Kidney epithelial cell (primary cell): ENCODE results near the gene PPAT. TPM values are rescaled to one million over a fixed set of nuclear protein-coding genes. Genes with fewer than 3 reads are reported as not detected.

Source experiments
- DNase-seq: peaks from one replicate; pipeline ENCODE4 v3.0.0-alpha.2; 2010; ENCODE audit warnings: low read depth
- H3K27me3 ChIP-seq: 2 replicates; pipeline ENCODE4 v1.6.0; 2011; ENCODE audit warnings: low read length; ENCODE audit not compliant: control insufficient read depth, insufficient read depth
- H3K36me3 ChIP-seq: 2 replicates; pipeline ENCODE4 v1.5.1; 2011; ENCODE audit warnings: low read length; ENCODE audit not compliant: control insufficient read depth, insufficient read depth
- H3K4me3 ChIP-seq: 2 replicates; pipeline ENCODE4 v1.5.1; 2011; ENCODE audit warnings: low read depth, mild to moderate bottlenecking, control low read depth, low read length
- total RNA-seq: library from RNA; depleted of rRNA; stranded (reverse); fragments of >200 nt; gene quantifications from 2 replicates; pipeline ENCODE4 v1.2.3, GENCODE V29; 2015
- TF ChIP-seq, protein P1 (sequence below): IDR thresholded peaks from 2 replicates; pipeline ENCODE4 v1.5.1; 2011; ENCODE audit warnings: mild to moderate bottlenecking, moderate library complexity, low read length, control low read depth, inconsistent platforms; ENCODE audit not compliant: insufficient read depth, poor library complexity, severe bottlenecking

The PPAT gene
- total RNA-seq, result 13.9 and 15.5 TPM in 2 replicates

- DNase-seq, result peak; percentile 80
- Histone ChIP-seq H3K4me3 (peak within 1 kb of the TSS; percentile 76), H3K36me3 (no peaks in the 10 kb centered on the region), H3K27me3 (no peaks in the 10 kb centered on the region)
- TF ChIP-seq, protein P1, sequence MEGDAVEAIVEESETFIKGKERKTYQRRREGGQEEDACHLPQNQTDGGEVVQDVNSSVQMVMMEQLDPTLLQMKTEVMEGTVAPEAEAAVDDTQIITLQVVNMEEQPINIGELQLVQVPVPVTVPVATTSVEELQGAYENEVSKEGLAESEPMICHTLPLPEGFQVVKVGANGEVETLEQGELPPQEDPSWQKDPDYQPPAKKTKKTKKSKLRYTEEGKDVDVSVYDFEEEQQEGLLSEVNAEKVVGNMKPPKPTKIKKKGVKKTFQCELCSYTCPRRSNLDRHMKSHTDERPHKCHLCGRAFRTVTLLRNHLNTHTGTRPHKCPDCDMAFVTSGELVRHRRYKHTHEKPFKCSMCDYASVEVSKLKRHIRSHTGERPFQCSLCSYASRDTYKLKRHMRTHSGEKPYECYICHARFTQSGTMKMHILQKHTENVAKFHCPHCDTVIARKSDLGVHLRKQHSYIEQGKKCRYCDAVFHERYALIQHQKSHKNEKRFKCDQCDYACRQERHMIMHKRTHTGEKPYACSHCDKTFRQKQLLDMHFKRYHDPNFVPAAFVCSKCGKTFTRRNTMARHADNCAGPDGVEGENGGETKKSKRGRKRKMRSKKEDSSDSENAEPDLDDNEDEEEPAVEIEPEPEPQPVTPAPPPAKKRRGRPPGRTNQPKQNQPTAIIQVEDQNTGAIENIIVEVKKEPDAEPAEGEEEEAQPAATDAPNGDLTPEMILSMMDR, result no peak
These were observed at the start of gene PPAT for GRCh38 chr4:56435140-56435926. Gene PPAT (minus strand): TSS chr4:56435615. CDS start chr4:56435477, 138 bp downstream.

DNA sequence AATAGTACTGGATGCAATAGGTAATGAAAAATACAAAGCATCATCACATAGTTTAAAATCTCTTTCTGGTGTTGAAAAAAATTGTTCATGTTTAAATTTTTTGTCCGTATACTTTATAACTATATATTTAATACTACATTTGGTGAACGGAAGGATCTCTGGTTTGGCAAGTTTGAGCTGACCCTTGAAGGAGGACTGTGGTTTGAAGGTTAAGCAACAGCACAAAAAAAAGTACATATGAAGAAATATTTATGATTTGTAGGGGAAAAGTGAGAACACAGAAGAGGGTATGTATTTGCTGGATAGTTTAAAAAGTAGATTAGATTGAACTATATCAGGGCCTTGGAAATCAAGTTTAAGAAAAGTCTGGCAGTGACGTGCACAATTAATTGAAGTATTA lies 45.3 kb upstream of the PPAT start:
- TF ChIP-seq, protein P1, result no peak
- Histone ChIP-seq H3K27me3 (no peaks in the 10 kb centered on the region), H3K4me3 (no peak overlapping the region), H3K36me3 (no peaks in the 10 kb centered on the region)
- no peak for DNase-seq

DNA sequence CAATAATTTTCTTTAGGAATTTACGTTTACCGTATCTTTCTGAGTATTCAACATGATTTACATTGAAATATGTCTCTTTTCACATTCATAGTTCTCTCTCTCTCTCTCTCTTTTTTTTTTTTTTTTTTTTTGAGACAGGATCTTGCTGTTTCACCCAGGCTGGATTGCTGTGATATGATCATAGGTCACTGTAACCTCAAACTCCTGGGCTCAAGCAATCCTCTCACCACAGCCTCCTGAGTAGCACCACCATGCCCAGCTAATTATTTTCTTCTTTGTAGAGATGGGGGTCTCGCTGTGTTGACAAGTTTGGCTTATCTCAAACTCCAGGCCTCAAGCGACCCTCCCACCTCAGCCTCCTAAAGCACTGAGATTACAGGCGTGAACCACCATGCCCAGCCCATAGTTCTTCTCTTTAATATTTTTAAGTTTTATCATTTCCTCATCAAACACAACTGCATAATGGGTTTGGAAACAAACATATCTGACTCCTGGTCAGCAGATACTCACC lies 41.8 kb upstream of the PPAT start:
- H3K4me3 ChIP-seq, result no peak overlapping the region
- TF ChIP-seq, protein P1, result no peak
- no peaks in the 10 kb centered on the region for H3K27me3 ChIP-seq
- no peak for DNase-seq
- no peaks in the 10 kb centered on the region for H3K36me3 ChIP-seq

DNA sequence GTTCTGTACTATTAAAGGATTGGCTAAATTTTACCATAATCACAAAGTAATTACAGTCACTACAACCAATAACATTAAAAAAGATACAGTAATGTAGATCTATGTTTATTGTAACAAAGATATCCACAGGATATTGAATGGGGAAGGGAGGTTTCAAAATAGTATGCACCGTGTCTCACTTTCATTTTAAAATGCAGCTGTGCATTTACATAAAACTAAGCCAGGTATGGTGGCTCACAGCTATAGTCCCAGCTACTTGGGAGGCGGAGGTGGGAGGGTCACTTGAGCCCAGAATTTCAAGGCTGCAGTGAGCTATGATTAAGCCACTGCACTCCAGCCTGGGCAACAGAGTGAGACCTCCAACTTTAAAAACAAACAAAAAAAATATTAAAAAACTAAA lies 40.5 kb upstream of the PPAT start:
- TF ChIP-seq, protein P1, result no peak
- H3K4me3 ChIP-seq, result no peak overlapping the region
- H3K36me3 ChIP-seq, result no peaks in the 10 kb centered on the region
- no peaks in the 10 kb centered on the region for H3K27me3 ChIP-seq
- no peak for DNase-seq

DNA sequence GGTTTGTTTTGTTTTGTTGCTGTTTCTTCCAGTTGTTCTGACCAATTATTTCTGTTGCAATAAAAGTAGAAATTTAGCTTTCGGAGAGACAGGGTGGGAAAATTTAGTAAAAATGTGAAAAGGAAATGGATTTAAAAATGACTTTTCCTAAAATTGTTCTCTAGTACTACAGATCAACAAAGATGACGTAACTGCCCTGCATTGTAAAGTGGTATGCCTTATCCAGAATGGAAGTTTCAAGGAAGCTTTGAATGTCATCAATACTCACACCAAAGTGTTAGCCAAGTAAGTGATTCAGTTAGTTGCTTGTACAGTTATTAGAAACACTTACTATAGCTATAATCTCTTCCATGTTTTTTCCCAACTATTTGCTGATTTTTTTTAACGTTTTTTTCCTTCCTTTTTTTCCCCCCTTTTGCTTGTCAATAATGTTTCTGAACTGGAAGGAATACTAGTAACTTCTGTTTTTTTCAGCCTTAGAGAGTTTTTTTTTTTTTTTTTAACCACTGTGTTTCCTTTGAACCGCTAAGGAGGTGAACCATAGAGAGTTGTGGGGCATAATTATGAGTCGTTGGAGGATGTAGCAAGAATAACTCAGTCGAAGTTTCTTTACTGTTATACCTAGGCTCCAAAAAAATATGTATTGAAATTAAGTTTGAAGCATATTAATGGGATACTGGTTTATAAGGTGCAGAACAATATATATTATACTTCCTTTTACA lies 34.2 kb upstream of the PPAT start:
- TF ChIP-seq, protein P1, result no peak
- Histone ChIP-seq H3K36me3 (no peaks in the 10 kb centered on the region), H3K4me3 (no peak overlapping the region)

More for the DNA sequence above, 34.2 kb upstream of the PPAT start:
- DNase-seq, result no peak
- H3K27me3 ChIP-seq, result no peaks in the 10 kb centered on the region
